H1 (cell line): ENCODE measurements around the gene THEMIS. TPM values are rescaled to one million over a fixed set of nuclear protein-coding genes. Genes with fewer than 3 reads are reported as not detected.

ENCODE experiments used
- CTCF ChIA-PET: fragments of 300-600 bp; sonication (Branson Sonifier 250); formaldehyde crosslinking; loops from one replicate; lab custom pipeline; 2021; ENCODE audit not compliant: partially characterized antibody; lab: Charles Lee
- POLR2A ChIA-PET: fragments of 300-600 bp; sonication (Branson Sonifier 250); formaldehyde crosslinking; loops from one replicate; lab custom pipeline; 2021; ENCODE audit warnings: inconsistent platforms; ENCODE audit not compliant: partially characterized antibody; lab: Charles Lee
- DNase-seq, 2 experiments: peaks; one replicate each; pipeline versions ENCODE4 v3.0.0 to v3.0.0-alpha.2; 2010 to 2022; ENCODE audit warnings: low spot score in 2 of 2, low read depth in 1 of 2, mixed read lengths in 1 of 2
- FAIRE-seq: peaks from 2 replicates; lab custom pipeline; 2011; peaks lifted over from hg19 to GRCh38; lab: Jason Lieb, UNC
- H2AFZ ChIP-seq: 2 replicates; pipeline ENCODE4 v1.8.1; 2012; ENCODE audit warnings: low read length, inconsistent platforms
- H2AK5ac ChIP-seq: 2 replicates; pipeline ENCODE4 v1.6.1; 2013; ENCODE audit warnings: low read depth, low read length
- H2BK120ac ChIP-seq: replicated peaks from 2 replicates; pipeline ENCODE3; 2013; ENCODE audit warnings: low read depth, low read length, inconsistent platforms
- H2BK12ac ChIP-seq: 2 replicates; pipeline ENCODE4 v1.6.1; 2013; ENCODE audit warnings: low read depth, low read length
- H2BK15ac ChIP-seq: 2 replicates; pipeline ENCODE4 v1.6.1; 2013; ENCODE audit warnings: low read length
- H2BK20ac ChIP-seq: 2 replicates; pipeline ENCODE4 v1.6.1; 2013; ENCODE audit warnings: low read length
- H2BK5ac ChIP-seq: 2 replicates; pipeline ENCODE4 v1.6.1; 2013; ENCODE audit warnings: low read depth, low read length
- H3K14ac ChIP-seq: 2 replicates; pipeline ENCODE4 v1.6.1; 2013; ENCODE audit warnings: inconsistent platforms; ENCODE audit not compliant: insufficient read length
- H3K18ac ChIP-seq: 2 replicates; pipeline ENCODE4 v1.6.1; 2013; ENCODE audit warnings: low read length; ENCODE audit errors: extremely low read depth
- H3K23ac ChIP-seq: 2 replicates; pipeline ENCODE4 v1.6.1; 2013; ENCODE audit warnings: inconsistent platforms; ENCODE audit not compliant: insufficient read length
- H3K23me2 ChIP-seq: 2 replicates; pipeline ENCODE4 v1.6.1; 2013; ENCODE audit warnings: low read depth, low read length
- H3K27ac ChIP-seq: 2 replicates; pipeline ENCODE4 v1.6.1; 2011; ENCODE audit warnings: low read depth, low read length, inconsistent platforms
- H3K27me3 ChIP-seq, 4 experiments: replicated peaks in 1 of 4; 1 replicate in 1 of 4; 2 replicates in 3 of 4; pipeline versions ENCODE4 v1.6.1 to v1.8.1; 2011 to 2013; ENCODE audit warnings: low read length in 3 of 4, mild to moderate bottlenecking in 3 of 4, inconsistent platforms in 2 of 4, mixed read lengths in 2 of 4, moderate library complexity in 1 of 4; ENCODE audit not compliant: control insufficient read depth in 3 of 4, insufficient read depth in 3 of 4; ENCODE audit errors: extremely low read depth in 1 of 4
- H3K36me3 ChIP-seq, 4 experiments: 2 replicates each; pipeline versions ENCODE4 v1.6.1 to v1.8.1; 2011 to 2013; ENCODE audit warnings: mild to moderate bottlenecking in 4 of 4, low read length in 3 of 4, moderate library complexity in 2 of 4, control low read depth in 1 of 4, inconsistent platforms in 1 of 4; ENCODE audit not compliant: insufficient read depth in 4 of 4, control insufficient read depth in 2 of 4
- H3K4ac ChIP-seq: replicated peaks from 2 replicates; pipeline ENCODE3; 2013; ENCODE audit warnings: low read length, low read depth, mixed read lengths, inconsistent platforms; ENCODE audit not compliant: insufficient read length
- H3K4me1 ChIP-seq, 4 experiments: replicated peaks in 1 of 4; 1 replicate in 1 of 4; 2 replicates in 3 of 4; pipeline versions ENCODE4 v1.6.1 to v1.8.1; 2011 to 2013; ENCODE audit warnings: low read length in 3 of 4, inconsistent platforms in 2 of 4, mixed read lengths in 1 of 4; ENCODE audit not compliant: insufficient read depth in 4 of 4, control insufficient read depth in 3 of 4
- H3K4me2 ChIP-seq, 2 experiments: 2 replicates each; pipeline versions ENCODE4 v1.6.1 to v1.8.1; 2011 to 2013; ENCODE audit warnings: low read depth in 2 of 2, low read length in 2 of 2, control low read depth in 1 of 2, inconsistent platforms in 1 of 2, mild to moderate bottlenecking in 1 of 2; ENCODE audit not compliant: insufficient read depth in 1 of 2
- H3K4me3 ChIP-seq, 4 experiments: fragments of 200-600, 300-600 bp in 1 of 4; sonication (generic), shearing (Covaris generic), sonication (Bioruptor Twin) in 1 of 4; 2 replicates each; pipeline versions ENCODE4 v1.5.1 to v1.8.1; 2011 to 2016; ENCODE audit warnings: low read length in 4 of 4, low read depth in 3 of 4, control low read depth in 2 of 4, inconsistent platforms in 2 of 4, mild to moderate bottlenecking in 2 of 4, mixed read lengths in 1 of 4, moderate library complexity in 1 of 4; ENCODE audit not compliant: insufficient read depth in 2 of 4; ENCODE audit errors: extremely low read depth in 1 of 4
- H3K56ac ChIP-seq: replicated peaks from 2 replicates; pipeline ENCODE3; 2013; ENCODE audit warnings: low read depth, mild to moderate bottlenecking, mixed read lengths, low read length, inconsistent platforms; ENCODE audit not compliant: insufficient read length
- H3K79me1 ChIP-seq: 2 replicates; pipeline ENCODE4 v1.6.1; 2013; ENCODE audit warnings: low read depth, low read length, control low read depth
- H3K79me2 ChIP-seq, 2 experiments: 2 replicates each; pipeline versions ENCODE4 v1.6.1 to v1.8.1; 2012 to 2013; ENCODE audit warnings: low read length in 2 of 2, mild to moderate bottlenecking in 2 of 2, inconsistent platforms in 1 of 2; ENCODE audit not compliant: insufficient read depth in 2 of 2, control insufficient read depth in 1 of 2
- H3K9ac ChIP-seq, 4 experiments: replicated peaks in 1 of 4; 1 replicate in 1 of 4; 2 replicates in 3 of 4; pipeline versions ENCODE4 v1.6.1 to v1.8.1; 2011 to 2013; ENCODE audit warnings: low read depth in 3 of 4, low read length in 3 of 4, control low read depth in 2 of 4, mild to moderate bottlenecking in 2 of 4, moderate library complexity in 2 of 4, inconsistent platforms in 1 of 4; ENCODE audit errors: extremely low read depth in 1 of 4
- H3K9me3 ChIP-seq, 2 experiments: 2 replicates each; pipeline versions ENCODE4 v1.6.1 to v1.8.1; 2012 to 2013; ENCODE audit warnings: mild to moderate bottlenecking in 2 of 2, moderate library complexity in 2 of 2, control low read depth in 1 of 2, inconsistent platforms in 1 of 2, low read depth in 1 of 2, low read length in 1 of 2, mixed read lengths in 1 of 2; ENCODE audit not compliant: insufficient read depth in 2 of 2
- H4K20me1 ChIP-seq, 2 experiments: replicated peaks in 1 of 2; 2 replicates each; pipeline versions ENCODE3 to v1.8.1; 2011 to 2013; ENCODE audit warnings: inconsistent platforms in 2 of 2, low read length in 2 of 2, mild to moderate bottlenecking in 1 of 2; ENCODE audit not compliant: insufficient read depth in 2 of 2, control insufficient read depth in 1 of 2
- H4K5ac ChIP-seq: 2 replicates; pipeline ENCODE4 v1.6.1; 2013; ENCODE audit warnings: low read length, low read depth, mixed read lengths, inconsistent platforms; ENCODE audit not compliant: insufficient read length
- H4K8ac ChIP-seq: 2 replicates; pipeline ENCODE4 v1.8.0; 2013; ENCODE audit warnings: mild to moderate bottlenecking, moderate library complexity, low read length, inconsistent platforms; ENCODE audit not compliant: insufficient read depth; ENCODE audit errors: extremely low read depth
- H4K91ac ChIP-seq: replicated peaks from 2 replicates; pipeline ENCODE3; 2013; ENCODE audit warnings: low read length, mixed read lengths, inconsistent platforms; ENCODE audit not compliant: insufficient read length
- ATF3 ChIP-seq: IDR thresholded peaks from 2 replicates; pipeline ENCODE4 v1.6.1; 2011; ENCODE audit warnings: low read depth, mild to moderate bottlenecking, low read length; ENCODE audit not compliant: insufficient read depth
- NANOG ChIP-seq: IDR thresholded peaks from 2 replicates; pipeline ENCODE4 v1.6.1; 2011; ENCODE audit warnings: low read length, low read depth, mild to moderate bottlenecking, inconsistent platforms; ENCODE audit not compliant: insufficient read depth, poor library complexity, severe bottlenecking
- NRF1 ChIP-seq: IDR thresholded peaks from 2 replicates; pipeline ENCODE4 v1.6.1; 2011; ENCODE audit warnings: mild to moderate bottlenecking, low read depth, low read length, improper control_type of control experiment
- SIX5 ChIP-seq: IDR thresholded peaks from 2 replicates; pipeline ENCODE4 v1.6.1; 2011; ENCODE audit warnings: mild to moderate bottlenecking, low read depth, low read length
- WGBS, 2 experiments: shearing (Covaris generic) in 1 of 2; methylation state at CpG; one replicate each; pipeline versions ENCODE4 v1.1.6 to v1.1.7; 2013 to 2015; ENCODE audit warnings: low lambda C conversion rate in 2 of 2, mixed read lengths in 2 of 2, inconsistent platforms in 1 of 2, low coverage in 1 of 2, missing lambda C conversion rate in 1 of 2; ENCODE audit not compliant: insufficient replicate concordance in 2 of 2, insufficient coverage in 1 of 2, insufficient read length in 1 of 2; ENCODE audit errors: extremely low coverage in 1 of 2, missing lambda C conversion rate in 1 of 2; 5-methylcytosine and 5-hydroxymethylcytosine counted together
- polyA plus RNA-seq, 7 experiments: library from polyadenylated mRNA; depleted of rRNA in 3 of 7; stranded (reverse) in 5 of 7; unstranded in 2 of 7; fragments of >200 nt in 5 of 7; fragments of 200-250 nt in 2 of 7; gene quantifications; 1 replicate in 5 of 7; 2 replicates in 1 of 7; 4 replicates in 1 of 7; pipeline versions ENCODE4 v1.2.1 to v1.2.3, GENCODE V29; 2011 to 2013; ENCODE audit warnings: missing spikeins in 2 of 7, mixed read lengths in 2 of 7
- total RNA-seq: library from RNA; stranded (reverse); fragmentation: NEBNext Ultra II Directional; extraction: Animal tissue kit (Norgen Biotek cat#: 25700); gene quantifications from 2 replicates; pipeline ENCODE4 v1.2.1, GENCODE V29; 2021

Gene THEMIS
- total and polyA plus RNA-seq, 2 of the 8 experiments (the other 6 are each of a cell fraction or from before 2014, with no cell fraction given) = not detected

GRCh38 chr6:127924440-127924839, 23.6 kb upstream of the THEMIS start:
- no peak overlapping the region for H2BK120ac ChIP-seq
- CTCF ChIA-PET = no interaction called here
- H2BK5ac ChIP-seq = no peak overlapping the region
- no peak overlapping the region for H2BK15ac ChIP-seq
- H3K27me3 ChIP-seq = no peaks in the 10 kb centered on the region
- H3K18ac ChIP-seq = no peak overlapping the region
- no peak overlapping the region for H2AK5ac ChIP-seq
- H3K4me1 ChIP-seq = no peaks in the 10 kb centered on the region
- no peak overlapping the region for H2BK20ac ChIP-seq
- H3K4ac ChIP-seq = no peak overlapping the region
- WGBS, 2 experiments = 91% methylated on average over 2 of the region's 2 CpGs; no CpG with 5 or more reads in 1 of the 2 experiments
- FAIRE-seq (no peak), DNase-seq (no peak)
- no peak overlapping the region for H4K91ac ChIP-seq
- H3K36me3 ChIP-seq = no peaks in the 10 kb centered on the region
- H3K79me2 ChIP-seq = no peaks in the 10 kb centered on the region
- no peak overlapping the region for H3K14ac ChIP-seq
- H3K27ac ChIP-seq = no peak overlapping the region
- no peak overlapping the region for H3K56ac ChIP-seq
- H3K23ac ChIP-seq = no peak overlapping the region
- no peak overlapping the region for H2BK12ac ChIP-seq
- no peak overlapping the region for H3K4me2 ChIP-seq
- H3K79me1 ChIP-seq = no peaks in the 10 kb centered on the region
- POLR2A ChIA-PET = no interaction called here
- H3K4me3 ChIP-seq = no peak overlapping the region
- no peak overlapping the region for H4K8ac ChIP-seq
- no peak overlapping the region for H4K5ac ChIP-seq
- no peaks in the 10 kb centered on the region for H3K23me2 ChIP-seq
- H3K9me3 ChIP-seq = peaks cover 11 to 16% of the 10 kb centered on the region in 2 experiments
- no peaks in the 10 kb centered on the region for H4K20me1 ChIP-seq
- H2AFZ ChIP-seq = no peak overlapping the region
- TF ChIP-seq ATF3 (no peak), SIX5 (no peak), NANOG (no peak), NRF1 (no peak)
- H3K9ac ChIP-seq = no peak overlapping the region
